ENCODE measurements around the gene OR2F2. TPM values are rescaled to one million over a fixed set of nuclear protein-coding genes. Genes with fewer than 3 reads are reported as not detected.

OR2F2 gene
- total RNA-seq, 2 donors from 2014 or later = not detected

GRCh38 chr7:143886826-143887477 lies 48.1 kb upstream of the OR2F2 start:
- WGBS, 2 experiments (ENCODE audit: insufficient coverage in 1 of 2, insufficient read length in 1 of 2) = 94 to 100% methylated on average over 2 to 6 of the region's 6 CpGs
- peaks cover 25% of the 10 kb centered on the region for H3K36me3 Mint-ChIP-seq (ENCODE audit: low read depth)
- H3K27ac Mint-ChIP-seq = no peak overlapping the region
- H3K9me3 ChIP-seq (ENCODE audit: control insufficient read depth, low read length) = peaks cover 21% of the 10 kb centered on the region
- no peak for DNase-seq
- H3K4me1 Mint-ChIP-seq = peaks cover 16% of the 10 kb centered on the region
- H3K27ac ChIP-seq (ENCODE audit: low read depth, low read length) = no peak overlapping the region
- peaks cover 18% of the 10 kb centered on the region for H3K9me3 Mint-ChIP-seq
- H3K27me3 Mint-ChIP-seq (ENCODE audit: insufficient read depth) = peaks cover 10% of the 10 kb centered on the region
- peaks cover 18% of the 10 kb centered on the region for H3K36me3 ChIP-seq (ENCODE audit: control insufficient read depth, insufficient read depth, low read length)
- H3K4me1 ChIP-seq (ENCODE audit: control insufficient read depth, insufficient read depth, low read length) = peaks cover 3% of the 10 kb centered on the region
- H3K27me3 ChIP-seq (ENCODE audit: control insufficient read depth, insufficient read depth, low read length, poor library complexity, severe bottlenecking) = no peaks in the 10 kb centered on the region
- H3K4me3 Mint-ChIP-seq = no peak overlapping the region
- no peak overlapping the region for H3K4me3 ChIP-seq (ENCODE audit: low read length)
- no peak overlapping the region for H3K9ac ChIP-seq (ENCODE audit: extremely low read depth, low read length, poor library complexity, severe bottlenecking)
- TF ChIP-seq CTCF (conservative IDR thresholded peaks at IDR 0.05) = no peak

- Mint-ChIP-seq H3K4me3 (no peak overlapping the region), H3K36me3 (ENCODE audit: low read depth) (peaks cover 25% of the 10 kb centered on the region), H3K9me3 (peaks cover 20% of the 10 kb centered on the region), H3K27me3 (ENCODE audit: insufficient read depth) (peaks cover 3% of the 10 kb centered on the region), H3K27ac (no peak overlapping the region), H3K4me1 (peaks cover 7% of the 10 kb centered on the region)
- Histone ChIP-seq H3K4me3 (ENCODE audit: low read length) (no peak overlapping the region), H3K9me3 (ENCODE audit: control insufficient read depth, low read length) (peaks cover 22% of the 10 kb centered on the region), H3K27me3 (ENCODE audit: control insufficient read depth, insufficient read depth, low read length, poor library complexity, severe bottlenecking) (no peaks in the 10 kb centered on the region), H3K4me1 (ENCODE audit: control insufficient read depth, insufficient read depth, low read length) (peaks cover 3% of the 10 kb centered on the region), H3K36me3 (ENCODE audit: control insufficient read depth, insufficient read depth, low read length) (peaks cover 18% of the 10 kb centered on the region), H3K9ac (ENCODE audit: extremely low read depth, low read length, poor library complexity, severe bottlenecking) (no peak overlapping the region), H3K27ac (ENCODE audit: low read depth, low read length) (no peak overlapping the region)
- DNase-seq = no peak
- TF ChIP-seq CTCF (conservative IDR thresholded peaks at IDR 0.05) = no peak
- 93 to 96% methylated on average over 2 of the region's 2 CpGs for WGBS, 2 experiments (ENCODE audit: insufficient coverage in 1 of 2, insufficient read length in 1 of 2)
These were observed 46.0 kb upstream of the OR2F2 start for GRCh38 chr7:143889068-143889467.

GRCh38 chr7:143890558-143890957 lies 44.5 kb upstream of the OR2F2 start:
- no peak overlapping the region for H3K4me3 ChIP-seq (ENCODE audit: low read length)
- DNase-seq = no peak
- no peak overlapping the region for H3K9ac ChIP-seq (ENCODE audit: extremely low read depth, low read length, poor library complexity, severe bottlenecking)
- H3K4me1 ChIP-seq (ENCODE audit: control insufficient read depth, insufficient read depth, low read length) = no peaks in the 10 kb centered on the region
- WGBS, 2 experiments (ENCODE audit: insufficient coverage in 1 of 2, insufficient read length in 1 of 2) = 93 to 100% methylated on average over 2 of the region's 2 CpGs
- no peak overlapping the region for H3K4me3 Mint-ChIP-seq
- no peak overlapping the region for H3K27ac ChIP-seq (ENCODE audit: low read depth, low read length)
- peaks cover 25% of the 10 kb centered on the region for H3K36me3 Mint-ChIP-seq (ENCODE audit: low read depth)
- peaks cover 20% of the 10 kb centered on the region for H3K9me3 Mint-ChIP-seq
- H3K27ac Mint-ChIP-seq = no peak overlapping the region
- H3K4me1 Mint-ChIP-seq = peaks cover 7% of the 10 kb centered on the region
- no peaks in the 10 kb centered on the region for H3K27me3 Mint-ChIP-seq (ENCODE audit: insufficient read depth)
- H3K9me3 ChIP-seq (ENCODE audit: control insufficient read depth, low read length) = peaks cover 22% of the 10 kb centered on the region
- no peaks in the 10 kb centered on the region for H3K27me3 ChIP-seq (ENCODE audit: control insufficient read depth, insufficient read depth, low read length, poor library complexity, severe bottlenecking)
- peaks cover 18% of the 10 kb centered on the region for H3K36me3 ChIP-seq (ENCODE audit: control insufficient read depth, insufficient read depth, low read length)
- no peak for TF ChIP-seq CTCF (conservative IDR thresholded peaks at IDR 0.05)
